Measurements from ENCODE around the gene CFAP77. TPM values are rescaled to one million over a fixed set of nuclear protein-coding genes. Genes with fewer than 3 reads are reported as not detected.

Gene CFAP77
- total RNA-seq, 1 donor from 2014 or later: not detected

- intact Hi-C loops (cut with DNase I): no loop called here
- H3K36me3 ChIP-seq: no peaks in the 10 kb centered on the region
- H3K9me3 ChIP-seq: no peaks in the 10 kb centered on the region
- no peaks in the 10 kb centered on the region for H3K4me1 ChIP-seq
- TF ChIP-seq CTCF (IDR thresholded peaks at IDR 0.05): no peak
- no peaks in the 10 kb centered on the region for H3K27me3 ChIP-seq
- DNase-seq: no peak
- H3K4me3 ChIP-seq: no peak overlapping the region
- no peak overlapping the region for H3K27ac ChIP-seq
- ATAC-seq: no peak
Observed at GRCh38 chr9:132555528-132555927, 145.5 kb downstream of the CFAP77 start.

- no peak overlapping the region for H3K27ac ChIP-seq
- ATAC-seq: no peak
- H3K36me3 ChIP-seq: no peaks in the 10 kb centered on the region
Observed at GRCh38 chr9:132556235-132556634, 146.2 kb downstream of the CFAP77 start.

GRCh38 chr9:132556714-132557113 is 146.7 kb downstream of the CFAP77 start:
- Histone ChIP-seq H3K27ac (no peak overlapping the region), H3K9me3 (no peaks in the 10 kb centered on the region), H3K36me3 (no peaks in the 10 kb centered on the region), H3K27me3 (no peaks in the 10 kb centered on the region), H3K4me1 (no peaks in the 10 kb centered on the region), H3K4me3 (no peak overlapping the region)
- DNase-seq (no peak), ATAC-seq (no peak)
- TF ChIP-seq CTCF (IDR thresholded peaks at IDR 0.05): no peak
- intact Hi-C loops (cut with DNase I): no loop called here

More at GRCh38 chr9:132556235-132556634, 146.2 kb downstream of the CFAP77 start:
- H3K4me3 ChIP-seq: no peak overlapping the region
- TF ChIP-seq CTCF (IDR thresholded peaks at IDR 0.05): no peak
- no peaks in the 10 kb centered on the region for H3K4me1 ChIP-seq
- H3K27me3 ChIP-seq: no peaks in the 10 kb centered on the region
- intact Hi-C loops (cut with DNase I): no loop called here
- H3K9me3 ChIP-seq: no peaks in the 10 kb centered on the region
- DNase-seq: no peak

GRCh38 chr9:132557159-132557558 is 147.1 kb downstream of the CFAP77 start:
- no peaks in the 10 kb centered on the region for H3K36me3 ChIP-seq
- H3K27ac ChIP-seq: no peak overlapping the region
- no peak for TF ChIP-seq CTCF (IDR thresholded peaks at IDR 0.05)
- ATAC-seq (no peak), DNase-seq (no peak)
- no peaks in the 10 kb centered on the region for H3K9me3 ChIP-seq
- intact Hi-C loops (cut with DNase I): no loop called here
- no peaks in the 10 kb centered on the region for H3K4me1 ChIP-seq
- no peak overlapping the region for H3K4me3 ChIP-seq
- H3K27me3 ChIP-seq: no peaks in the 10 kb centered on the region

- ATAC-seq: no peak
- Histone ChIP-seq H3K27ac (no peak overlapping the region), H3K27me3 (no peaks in the 10 kb centered on the region), H3K9me3 (no peaks in the 10 kb centered on the region), H3K36me3 (no peaks in the 10 kb centered on the region), H3K4me3 (no peak overlapping the region), H3K4me1 (no peaks in the 10 kb centered on the region)
- intact Hi-C loops (cut with DNase I): no loop called here
- no peak for TF ChIP-seq CTCF (IDR thresholded peaks at IDR 0.05)
- DNase-seq: no peak
Observed at GRCh38 chr9:132559711-132560110, 149.7 kb downstream of the CFAP77 start.

GRCh38 chr9:132560616-132561202 is 150.7 kb downstream of the CFAP77 start:
- Histone ChIP-seq H3K27ac (no peak overlapping the region), H3K36me3 (no peaks in the 10 kb centered on the region), H3K27me3 (no peaks in the 10 kb centered on the region), H3K4me3 (no peak overlapping the region), H3K9me3 (no peaks in the 10 kb centered on the region), H3K4me1 (no peaks in the 10 kb centered on the region)
- ATAC-seq (no peak), DNase-seq (no peak)
- no peak for TF ChIP-seq CTCF (IDR thresholded peaks at IDR 0.05)
- intact Hi-C loops (cut with DNase I): no loop called here
